AG09319 (cell line): ENCODE data around the gene RDH13.

Source experiments
- DNase-seq: peaks from one replicate; pipeline ENCODE4 v3.0.0-alpha.2; 2010; ENCODE audit warnings: low read depth; ENCODE audit errors: extremely low read depth
- CTCF ChIP-seq: IDR thresholded peaks from 2 replicates; pipeline ENCODE4 v1.5.1; 2011; ENCODE audit warnings: low read depth, mild to moderate bottlenecking, inconsistent platforms, low read length, moderate library complexity

RDH13 gene

GRCh38 chr19:55058781-55059610 lies 4.0 kb downstream of the RDH13 start:
- TF ChIP-seq CTCF, result no peak
- DNase-seq, result no peak

GRCh38 chr19:55056827-55057226 lies 6.1 kb downstream of the RDH13 start:
- no peak for TF ChIP-seq CTCF
- DNase-seq, result no peak

- no peak for TF ChIP-seq CTCF
- DNase-seq, result no peak
Observed at GRCh38 chr19:55053735-55054134, 9.2 kb downstream of the RDH13 start.

- no peak for TF ChIP-seq CTCF
- DNase-seq, result no peak
Observed at GRCh38 chr19:55050749-55051532, 12.0 kb downstream of the RDH13 start.

- DNase-seq, result no peak
- no peak for TF ChIP-seq CTCF
Observed at GRCh38 chr19:55048446-55048845, 14.5 kb downstream of the RDH13 start.

GRCh38 chr19:55047951-55048350 lies 15.0 kb downstream of the RDH13 start:
- no peak for DNase-seq
- no peak for TF ChIP-seq CTCF

- DNase-seq, result no peak
- TF ChIP-seq CTCF, result no peak
Observed at GRCh38 chr19:55046975-55047622, 15.8 kb downstream of the RDH13 start.
